ENCODE results near the gene ARHGAP6. TPM values are rescaled to one million over a fixed set of nuclear protein-coding genes. Genes with fewer than 3 reads are reported as not detected.

The ARHGAP6 gene
- polyA plus RNA-seq, 3 donors, result 0.31 to 1.1 (median 0.40) TPM

DNA sequence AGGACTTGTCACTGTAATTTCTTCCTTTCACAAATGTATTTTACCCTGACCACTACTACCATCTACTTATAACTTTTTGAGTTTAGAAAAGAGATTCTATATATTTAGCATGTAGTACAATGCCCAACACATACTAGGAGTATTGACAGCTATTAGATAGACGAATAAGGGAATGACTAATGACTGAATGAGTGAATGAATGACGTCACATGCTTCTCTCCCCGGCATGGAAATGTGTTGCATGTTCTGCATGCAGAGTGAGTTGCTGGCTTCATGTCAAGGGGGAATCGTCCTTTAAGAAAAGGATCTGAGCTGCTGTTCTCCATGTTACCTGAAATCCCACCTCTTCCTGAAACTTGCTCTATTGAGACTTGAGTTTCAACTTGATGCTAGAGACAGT, 459.9 kb downstream of the ARHGAP6 start:
- no peaks in the 10 kb centered on the region for H3K4me1 Mint-ChIP-seq
- Histone ChIP-seq H3K4me3 (replicated peaks in 1 of 3; ENCODE audit: low read depth in 2 of 3, low read length in 3 of 3) (no peak overlapping the region), H3K27ac (ENCODE audit: low read depth in 1 of 2, low read length in 2 of 2) (no peak overlapping the region), H3K4me2 (replicated peaks; ENCODE audit: extremely low read depth, low read length, poor library complexity, severe bottlenecking) (no peak overlapping the region), H2AFZ (ENCODE audit: insufficient read depth, low read depth, low read length, poor library complexity, severe bottlenecking) (no peak overlapping the region), H3K9me3 (replicated peaks in 1 of 2; ENCODE audit: control insufficient read depth in 1 of 2, insufficient read depth in 1 of 2, low read length in 2 of 2) (no peaks in the 10 kb centered on the region), H4K20me1 (ENCODE audit: insufficient read depth, low read length) (no peaks in the 10 kb centered on the region), H3K4me1 (ENCODE audit: control insufficient read depth in 1 of 2, insufficient read depth in 2 of 2, low read length in 2 of 2) (no peaks in the 10 kb centered on the region), H3K9ac (ENCODE audit: insufficient read depth, low read length, poor library complexity, severe bottlenecking) (no peak overlapping the region), H3K36me3 (replicated peaks in 1 of 2; ENCODE audit: control insufficient read depth in 1 of 2, insufficient read depth in 2 of 2, low read length in 2 of 2) (no peaks in the 10 kb centered on the region), H3K27me3 (ENCODE audit: control insufficient read depth in 2 of 2, insufficient read depth in 2 of 2, low read length in 2 of 2) (no peaks in the 10 kb centered on the region), H3K79me2 (ENCODE audit: insufficient read depth, low read length) (no peaks in the 10 kb centered on the region)
- TF ChIP-seq, protein P1, sequence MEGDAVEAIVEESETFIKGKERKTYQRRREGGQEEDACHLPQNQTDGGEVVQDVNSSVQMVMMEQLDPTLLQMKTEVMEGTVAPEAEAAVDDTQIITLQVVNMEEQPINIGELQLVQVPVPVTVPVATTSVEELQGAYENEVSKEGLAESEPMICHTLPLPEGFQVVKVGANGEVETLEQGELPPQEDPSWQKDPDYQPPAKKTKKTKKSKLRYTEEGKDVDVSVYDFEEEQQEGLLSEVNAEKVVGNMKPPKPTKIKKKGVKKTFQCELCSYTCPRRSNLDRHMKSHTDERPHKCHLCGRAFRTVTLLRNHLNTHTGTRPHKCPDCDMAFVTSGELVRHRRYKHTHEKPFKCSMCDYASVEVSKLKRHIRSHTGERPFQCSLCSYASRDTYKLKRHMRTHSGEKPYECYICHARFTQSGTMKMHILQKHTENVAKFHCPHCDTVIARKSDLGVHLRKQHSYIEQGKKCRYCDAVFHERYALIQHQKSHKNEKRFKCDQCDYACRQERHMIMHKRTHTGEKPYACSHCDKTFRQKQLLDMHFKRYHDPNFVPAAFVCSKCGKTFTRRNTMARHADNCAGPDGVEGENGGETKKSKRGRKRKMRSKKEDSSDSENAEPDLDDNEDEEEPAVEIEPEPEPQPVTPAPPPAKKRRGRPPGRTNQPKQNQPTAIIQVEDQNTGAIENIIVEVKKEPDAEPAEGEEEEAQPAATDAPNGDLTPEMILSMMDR (IDR thresholded peaks at IDR 0.05), result no peak
- no CpG with 5 or more reads among the region's 4 CpGs for WGBS (ENCODE audit: insufficient coverage)
- DNase-seq, result no peak
- no peak overlapping the region for H3K27ac Mint-ChIP-seq
- H3K9me3 Mint-ChIP-seq, result peaks cover 0 to 6% (median 1%) of the 10 kb centered on the region in 7 donors
- intact Hi-C loops (cut with micrococcal nuclease), result no loop called here
- no peaks in the 10 kb centered on the region for H3K27me3 Mint-ChIP-seq (ENCODE audit: low read depth in 3 of 3)
- no peaks in the 10 kb centered on the region for H3K36me3 Mint-ChIP-seq
- H3K4me3 Mint-ChIP-seq, result no peak overlapping the region

DNA sequence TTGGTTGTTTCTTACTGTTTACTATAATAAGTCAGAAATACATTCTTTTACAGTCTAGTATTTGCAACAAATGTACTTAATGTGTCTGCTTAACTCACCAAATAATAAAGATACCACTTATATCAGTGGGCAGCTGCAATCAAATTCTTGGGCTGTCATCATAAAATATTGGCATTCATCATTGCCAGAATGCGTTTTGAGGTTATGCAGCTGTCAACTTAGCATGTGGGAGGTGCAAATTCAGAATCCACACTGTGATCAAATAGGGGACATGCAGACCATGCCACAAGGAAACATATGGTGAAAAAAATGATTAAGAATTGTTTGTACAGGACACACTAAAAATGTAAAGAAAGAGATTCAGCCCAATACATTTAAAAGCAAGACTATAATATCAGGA, 468.0 kb downstream of the ARHGAP6 start:
- TF ChIP-seq, protein P1 (IDR thresholded peaks at IDR 0.05), result no peak
- no peak overlapping the region for H3K27ac ChIP-seq (ENCODE audit: low read depth in 1 of 2, low read length in 2 of 2)
- no peaks in the 10 kb centered on the region for H3K79me2 ChIP-seq (ENCODE audit: insufficient read depth, low read length)
- no peak overlapping the region for H3K27ac Mint-ChIP-seq
- no peaks in the 10 kb centered on the region for H3K4me1 ChIP-seq (ENCODE audit: control insufficient read depth in 1 of 2, insufficient read depth in 2 of 2, low read length in 2 of 2)
- H3K36me3 Mint-ChIP-seq, result no peaks in the 10 kb centered on the region
- H3K4me3 Mint-ChIP-seq, result no peak overlapping the region
- no peak overlapping the region for H3K4me3 ChIP-seq (replicated peaks in 1 of 3; ENCODE audit: low read depth in 2 of 3, low read length in 3 of 3)
- no peaks in the 10 kb centered on the region for H3K27me3 Mint-ChIP-seq (ENCODE audit: low read depth in 3 of 3)
- H3K4me1 Mint-ChIP-seq, result no peaks in the 10 kb centered on the region
- H3K9ac ChIP-seq (ENCODE audit: insufficient read depth, low read length, poor library complexity, severe bottlenecking), result no peak overlapping the region
- intact Hi-C loops (cut with micrococcal nuclease), result no loop called here
- DNase-seq, result no peak
- H3K36me3 ChIP-seq (replicated peaks in 1 of 2; ENCODE audit: control insufficient read depth in 1 of 2, insufficient read depth in 2 of 2, low read length in 2 of 2), result no peaks in the 10 kb centered on the region
- H2AFZ ChIP-seq (ENCODE audit: insufficient read depth, low read depth, low read length, poor library complexity, severe bottlenecking), result no peak overlapping the region
- no peaks in the 10 kb centered on the region for H3K27me3 ChIP-seq (ENCODE audit: control insufficient read depth in 2 of 2, insufficient read depth in 2 of 2, low read length in 2 of 2)
- no CpG with 5 or more reads among the region's 1 CpG for WGBS (ENCODE audit: insufficient coverage)
- H4K20me1 ChIP-seq (ENCODE audit: insufficient read depth, low read length), result no peaks in the 10 kb centered on the region
- no peak overlapping the region for H3K4me2 ChIP-seq (replicated peaks; ENCODE audit: extremely low read depth, low read length, poor library complexity, severe bottlenecking)
- peaks cover 0 to 6% (median 0%) of the 10 kb centered on the region in 7 donors for H3K9me3 Mint-ChIP-seq
- H3K9me3 ChIP-seq (replicated peaks in 1 of 2; ENCODE audit: control insufficient read depth in 1 of 2, insufficient read depth in 1 of 2, low read length in 2 of 2), result no peaks in the 10 kb centered on the region
